ENCODE data around the gene RGS6.

The RGS6 gene

DNA sequence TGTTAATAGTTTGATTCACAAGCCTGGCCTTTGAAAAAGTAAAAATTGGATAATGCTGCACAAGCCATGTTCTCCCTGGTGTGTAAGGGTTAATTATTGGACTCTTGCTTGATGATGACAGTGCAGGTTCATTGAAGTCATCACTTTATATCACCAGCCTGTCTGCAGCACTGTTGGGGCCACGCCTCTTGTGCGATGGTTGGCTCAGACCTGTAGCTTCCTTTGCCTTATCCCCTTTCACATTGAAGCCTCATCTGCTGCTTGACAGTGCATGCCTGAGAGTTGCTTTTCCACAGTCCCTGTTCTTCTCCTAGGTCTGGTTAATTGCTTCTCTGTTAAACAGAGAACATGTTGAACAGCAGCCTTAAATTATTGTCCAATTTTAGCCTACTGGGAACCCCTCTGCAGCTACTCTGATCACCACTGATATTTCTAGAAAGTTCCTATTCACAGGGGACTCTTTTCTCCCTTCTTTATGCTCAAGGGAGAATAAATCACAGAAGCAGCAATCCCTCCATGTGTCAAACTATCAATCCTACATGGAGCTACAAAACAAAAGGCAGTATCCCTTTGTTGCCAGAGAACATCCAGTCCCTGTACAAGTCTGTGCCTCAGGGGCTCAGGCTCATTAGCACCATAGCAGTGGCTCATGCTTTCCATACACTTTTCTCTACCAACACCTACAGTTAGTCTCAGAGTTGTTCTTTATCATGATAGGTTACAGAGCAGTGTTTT, 322.1 kb downstream of the RGS6 start:
- DNase-seq: no peak

DNA sequence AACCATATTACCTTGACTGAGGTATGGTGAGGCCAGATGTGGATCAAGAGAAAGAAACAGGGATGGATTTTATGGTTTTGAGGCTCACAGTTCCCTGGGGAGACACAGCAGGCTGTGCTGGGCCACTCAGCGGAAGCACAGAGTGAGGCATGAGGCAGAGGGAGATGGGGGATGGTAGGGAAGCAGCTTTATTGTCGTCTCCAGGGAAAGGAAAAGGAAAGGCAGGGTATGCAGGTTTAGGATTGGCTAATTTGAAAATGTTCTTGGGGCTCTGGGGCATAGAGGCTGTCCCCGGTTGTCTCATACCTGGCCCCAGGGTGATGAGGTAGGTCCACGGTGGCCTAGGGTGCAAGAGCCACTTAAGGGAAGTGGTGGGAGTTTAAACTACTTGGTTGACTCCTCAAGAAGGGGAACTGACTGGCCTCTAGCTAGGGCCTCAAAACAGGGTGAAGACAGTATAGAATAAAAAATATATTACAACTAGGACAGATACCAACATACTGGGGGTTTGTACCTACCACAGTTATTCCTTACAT, 322.8 kb downstream of the RGS6 start:
- no peak for DNase-seq

DNA sequence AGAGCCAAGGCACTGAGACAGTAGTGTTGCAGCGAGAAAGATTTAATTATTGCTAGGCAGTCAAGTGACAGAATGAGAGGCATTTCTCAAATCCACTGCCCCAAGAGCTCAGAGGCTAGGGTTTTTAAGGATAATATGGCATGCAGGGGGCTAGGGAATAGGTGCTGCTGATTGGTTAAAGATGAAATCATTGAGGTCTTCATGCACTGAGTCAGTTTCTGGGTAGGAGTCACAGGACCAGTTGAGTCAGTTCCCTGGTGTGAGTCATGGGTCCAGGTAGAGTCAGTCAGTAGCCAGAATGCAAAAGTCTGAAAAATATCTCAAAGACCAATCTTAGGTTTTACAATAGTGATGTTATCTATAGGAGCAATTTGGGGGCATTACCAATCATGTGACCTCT, 323.8 kb downstream of the RGS6 start:
- no peak for DNase-seq

DNA sequence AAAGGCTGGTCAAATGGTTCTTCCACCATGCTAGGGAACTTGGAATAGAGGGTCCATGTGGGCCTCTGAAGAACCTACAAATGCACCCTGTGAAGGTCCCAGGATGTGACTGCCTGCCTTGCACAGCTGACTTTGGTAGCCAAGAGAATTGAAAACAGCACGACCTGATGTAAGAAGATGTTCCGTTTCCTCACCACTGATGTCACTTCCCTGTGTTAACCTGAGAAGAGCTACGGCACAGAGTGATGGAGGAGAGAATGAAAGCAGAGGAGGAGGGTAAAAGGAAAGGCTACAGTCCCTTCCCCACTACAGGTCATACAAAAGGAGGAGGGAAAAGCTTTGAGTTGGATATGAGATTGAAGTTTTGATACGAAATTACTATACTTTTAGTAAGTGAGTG, 328.8 kb downstream of the RGS6 start:
- DNase-seq: no peak

DNA sequence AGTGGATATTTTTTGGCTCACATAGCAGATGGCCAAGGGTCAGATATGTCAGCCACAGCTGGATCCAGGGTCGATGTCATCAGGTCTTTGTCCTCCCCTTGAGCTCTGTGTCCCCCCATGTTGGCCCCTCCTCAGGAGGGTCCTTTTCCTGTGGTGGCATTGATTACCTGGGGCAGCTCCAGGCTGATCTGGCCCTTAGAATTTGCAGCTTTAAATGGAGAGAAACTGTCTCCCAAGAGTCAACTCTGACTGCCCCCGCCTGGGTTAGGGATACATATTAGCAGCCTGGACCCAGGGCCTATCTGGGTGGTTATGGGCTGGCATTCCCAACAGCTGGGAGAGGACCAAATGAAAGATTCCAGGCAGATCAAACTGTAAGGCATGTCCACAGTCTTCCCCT, 330.5 kb downstream of the RGS6 start:
- no peak for DNase-seq

DNA sequence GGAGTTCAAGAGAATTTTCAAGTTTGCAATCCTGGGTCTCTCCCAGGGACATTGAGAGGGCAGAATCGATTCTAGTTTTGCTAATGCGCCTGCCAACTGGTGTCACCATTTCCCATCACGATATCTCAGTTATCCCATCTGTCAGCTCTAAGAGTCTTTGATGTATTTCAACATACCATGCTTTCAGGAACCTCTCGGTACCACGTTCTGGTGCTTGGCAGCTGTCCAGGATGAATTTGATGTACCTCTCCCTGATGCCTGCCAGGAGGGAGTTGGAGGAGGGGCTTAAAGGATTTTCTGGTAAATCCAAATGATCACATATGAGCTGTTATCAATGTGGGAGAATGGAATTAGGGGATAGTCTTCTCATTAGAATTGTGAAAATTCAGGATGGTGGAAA, 332.5 kb downstream of the RGS6 start:
- DNase-seq: no peak

DNA sequence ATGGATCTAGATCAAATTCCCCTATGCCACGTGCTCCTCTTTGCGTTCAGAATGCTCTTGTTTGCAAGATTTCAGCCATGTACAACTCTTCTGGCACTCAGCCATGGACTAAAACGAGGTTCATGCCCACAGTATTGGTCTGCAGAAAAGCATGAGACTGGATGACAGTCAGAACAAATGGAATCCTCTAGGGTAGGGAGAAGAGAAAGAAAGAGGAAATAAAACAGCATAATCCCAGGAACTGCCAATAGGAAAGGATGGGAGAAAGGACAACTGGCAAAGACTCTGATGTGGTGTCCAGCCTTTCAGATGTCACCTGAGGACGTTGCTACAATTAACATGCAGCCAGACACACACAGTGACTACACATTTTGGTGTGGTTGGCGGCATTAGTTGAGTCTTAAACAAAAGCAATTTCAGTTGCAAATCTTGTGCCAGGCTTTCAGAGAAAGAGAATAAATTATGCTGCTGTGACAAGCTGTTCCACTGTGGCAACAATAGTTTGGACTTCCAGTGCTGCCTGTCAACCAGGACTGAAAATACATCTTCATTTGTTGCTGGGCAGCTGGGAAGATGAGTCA, 338.0 kb downstream of the RGS6 start:
- DNase-seq: no peak

DNA sequence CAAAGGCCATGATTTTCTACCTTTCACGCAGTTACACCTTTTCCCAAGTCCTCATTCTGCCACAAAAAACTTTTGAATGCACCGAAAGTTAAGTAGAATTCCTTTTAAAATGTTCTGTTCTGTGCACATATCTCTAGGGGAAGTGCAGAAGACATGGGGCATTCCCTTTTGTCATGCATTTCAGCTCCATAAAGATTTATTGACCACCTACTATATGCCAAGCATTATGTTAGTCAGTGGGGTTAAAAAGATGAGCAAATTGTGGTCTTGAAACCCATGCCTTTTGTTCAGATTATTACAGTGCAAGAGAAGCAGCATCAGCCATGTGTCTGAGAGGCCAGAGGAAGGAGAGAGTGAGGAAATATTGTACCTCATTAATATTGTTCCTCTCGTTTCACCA, 338.5 kb downstream of the RGS6 start:
- DNase-seq: no peak

DNA sequence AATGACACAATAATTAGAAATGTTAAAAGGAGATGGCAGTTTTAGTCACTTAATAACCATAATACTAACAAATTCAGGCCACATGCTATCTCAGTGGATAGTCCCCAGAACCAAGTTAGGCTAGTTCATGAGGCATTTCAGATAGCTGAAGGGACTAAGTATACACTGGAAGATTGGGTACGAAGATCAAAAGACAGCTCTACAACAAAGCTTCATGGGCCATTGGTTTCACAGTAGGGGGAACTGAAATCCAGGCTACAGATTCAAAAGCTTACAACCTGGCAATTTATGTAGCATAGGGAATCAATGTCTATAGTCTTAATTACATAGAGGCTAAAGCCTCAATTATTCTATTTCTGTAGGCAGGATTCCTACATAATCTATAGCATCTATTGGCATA, 343.0 kb downstream of the RGS6 start:
- DNase-seq: no peak

DNA sequence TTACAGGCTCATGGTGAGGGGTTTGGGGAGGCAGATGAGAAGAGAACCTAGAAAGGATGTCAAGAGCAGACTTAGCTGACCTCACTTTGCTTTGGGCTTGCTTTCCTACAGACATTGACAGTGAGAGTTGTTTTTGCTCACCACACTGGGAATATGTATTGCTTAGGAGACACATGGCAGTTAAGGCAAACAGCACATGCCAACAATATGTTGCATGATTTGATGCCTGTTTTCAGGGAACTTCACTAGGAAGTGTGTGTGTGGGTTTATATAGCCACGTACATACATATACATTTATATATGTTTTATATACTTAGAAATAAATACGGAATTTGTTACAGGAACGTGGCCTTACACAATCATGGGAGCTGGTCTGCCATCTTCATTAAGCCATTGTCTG, 346.1 kb downstream of the RGS6 start:
- DNase-seq: no peak

DNA sequence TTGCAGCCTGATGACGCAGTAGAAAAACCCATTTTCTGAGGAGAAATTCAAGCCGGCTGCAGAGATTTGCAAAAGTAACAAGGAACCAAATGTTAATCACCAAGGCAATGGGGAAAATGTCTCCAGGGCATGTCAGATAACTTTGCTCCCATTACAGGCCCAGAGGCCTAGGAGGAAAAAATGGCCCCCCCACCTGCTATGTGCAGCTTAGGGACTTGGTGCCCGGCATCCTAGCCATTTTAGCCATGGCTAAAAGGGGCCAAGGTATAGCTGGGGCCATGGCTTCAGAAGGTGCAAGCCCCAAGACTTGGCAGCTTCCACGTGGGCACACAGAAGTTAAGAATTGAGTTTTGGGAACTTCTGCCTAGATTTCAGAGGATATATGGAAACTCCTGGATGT, 351.9 kb downstream of the RGS6 start:
- no peak for DNase-seq

DNA sequence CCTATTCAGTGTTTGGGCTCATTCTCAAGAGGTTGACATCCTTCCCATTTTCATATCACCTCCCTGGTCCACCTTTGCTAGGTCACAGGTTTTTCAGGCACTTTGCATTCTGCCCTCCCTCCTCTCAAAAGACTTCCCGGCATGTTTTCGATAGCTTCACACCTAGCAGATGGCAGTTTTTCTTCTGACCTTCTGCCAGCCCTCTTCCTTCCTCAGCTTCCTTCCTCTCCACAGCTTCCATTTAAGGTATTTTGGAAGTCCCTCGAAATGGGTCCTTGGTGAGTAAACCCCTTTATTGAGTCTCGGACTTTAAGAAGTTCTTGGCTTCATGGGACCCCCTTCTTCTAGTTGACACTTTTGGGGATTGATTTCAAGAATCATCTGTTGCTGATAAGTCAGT, 358.0 kb downstream of the RGS6 start:
- DNase-seq: no peak

DNA sequence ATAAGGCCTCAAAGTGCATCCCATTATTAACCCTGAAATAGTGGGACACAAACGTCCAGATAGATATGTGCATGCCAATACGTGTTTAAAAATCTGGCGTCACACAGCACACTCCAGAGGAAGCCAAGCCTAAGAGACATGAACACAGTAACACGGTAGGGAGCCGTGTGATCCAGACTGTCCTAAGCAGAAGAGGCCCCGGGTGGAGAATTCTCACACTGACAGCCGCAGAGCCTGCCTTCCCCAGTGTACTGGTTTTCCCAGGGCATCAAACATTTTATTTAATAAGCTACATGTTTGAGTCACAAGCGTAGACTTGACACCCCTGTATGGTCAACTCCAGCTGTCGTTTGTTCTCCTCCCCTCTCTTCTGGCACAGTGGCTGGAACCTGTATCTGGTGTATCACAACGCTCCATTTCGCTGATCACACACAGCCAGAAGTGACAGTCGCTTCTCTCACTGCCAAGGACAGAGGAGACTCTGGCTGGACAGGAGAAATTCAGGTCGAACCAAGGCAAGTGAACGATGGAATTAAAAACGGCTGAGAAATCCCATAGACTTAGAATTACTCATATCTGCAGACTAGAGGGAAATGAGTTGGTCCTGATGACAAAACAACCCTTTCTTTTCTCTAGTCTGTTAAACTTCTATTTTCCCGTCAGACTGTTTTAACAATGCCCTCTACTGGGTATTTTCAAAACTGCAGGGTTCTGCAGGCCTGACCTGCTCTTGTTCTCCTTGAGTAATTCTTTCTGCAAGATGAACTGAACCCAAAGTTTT, 359.9 kb downstream of the RGS6 start:
- no peak for DNase-seq

DNA sequence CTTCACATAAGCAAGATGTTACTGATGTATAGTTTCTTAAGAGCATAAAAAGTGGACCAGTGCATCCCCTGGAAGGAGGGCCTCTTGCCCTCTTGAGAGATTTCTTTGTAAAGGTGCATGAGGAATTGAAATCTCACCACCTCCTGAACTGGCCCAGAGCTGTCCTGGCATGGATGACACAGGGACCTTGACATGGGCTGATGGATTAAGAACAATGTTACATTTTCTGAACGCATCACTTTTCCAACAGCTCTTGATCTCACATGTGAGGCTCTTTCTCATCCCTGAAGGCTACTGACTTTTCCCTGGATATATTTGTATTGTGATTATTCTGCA, 360.4 kb downstream of the RGS6 start:
- no peak for DNase-seq

DNA sequence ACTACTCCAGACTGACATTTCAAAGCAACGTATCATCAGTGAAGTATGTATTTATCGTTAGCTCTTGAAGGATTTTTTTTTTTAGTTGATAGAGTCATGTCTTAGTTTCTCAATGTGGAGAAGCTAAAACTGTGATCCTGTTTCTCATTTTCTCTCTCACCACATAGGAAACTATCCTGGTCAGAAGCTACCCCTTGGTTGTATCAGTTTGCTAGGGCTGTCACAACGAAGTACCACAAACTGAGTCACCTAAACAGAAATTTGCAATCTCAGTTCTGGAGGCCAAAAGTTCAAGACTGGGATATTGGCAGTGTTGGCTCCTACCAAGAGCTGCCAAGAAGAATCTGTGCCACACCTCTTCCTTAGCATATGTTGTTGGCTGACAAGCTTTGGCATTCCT, 369.1 kb downstream of the RGS6 start:
- no peak for DNase-seq

DNA sequence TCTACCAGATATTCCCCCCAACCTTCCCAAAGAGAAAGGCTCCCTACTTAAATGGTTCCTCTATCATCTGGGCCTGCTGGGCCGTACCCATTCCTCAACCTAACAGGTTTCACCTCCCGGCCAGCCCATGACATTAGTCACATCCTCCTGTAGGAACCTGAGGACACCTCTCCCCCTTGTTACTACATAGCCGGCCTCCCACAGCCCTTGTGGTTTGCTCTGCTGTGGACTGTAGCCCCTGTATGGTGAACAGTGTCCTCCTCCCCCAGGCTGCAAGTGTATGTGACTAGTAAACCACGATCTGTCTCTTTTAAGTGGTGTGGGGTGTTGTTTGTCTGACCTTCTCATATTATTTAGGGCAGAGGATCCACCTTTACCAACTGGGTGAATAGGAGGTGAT, 371.7 kb downstream of the RGS6 start:
- no peak for DNase-seq

DNA sequence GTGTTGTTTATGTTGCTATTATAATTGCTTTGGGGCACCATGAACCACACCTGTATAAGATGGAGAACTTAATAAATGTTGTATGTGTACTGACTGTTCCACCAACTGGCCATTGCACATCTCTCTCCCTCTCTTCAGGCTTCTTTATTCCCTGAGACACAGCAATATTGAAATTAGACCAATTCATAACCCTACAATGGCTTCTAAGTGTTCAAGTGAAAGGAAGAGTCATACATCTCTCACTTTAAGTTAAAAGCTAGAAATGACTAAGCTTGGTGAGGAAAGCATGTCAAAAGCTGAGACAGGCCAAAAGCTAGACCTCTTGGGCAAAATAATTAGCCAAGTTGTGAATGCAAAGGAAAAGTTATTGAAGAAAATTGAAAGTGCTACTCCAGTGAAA, 373.3 kb downstream of the RGS6 start:
- no peak for DNase-seq

DNA sequence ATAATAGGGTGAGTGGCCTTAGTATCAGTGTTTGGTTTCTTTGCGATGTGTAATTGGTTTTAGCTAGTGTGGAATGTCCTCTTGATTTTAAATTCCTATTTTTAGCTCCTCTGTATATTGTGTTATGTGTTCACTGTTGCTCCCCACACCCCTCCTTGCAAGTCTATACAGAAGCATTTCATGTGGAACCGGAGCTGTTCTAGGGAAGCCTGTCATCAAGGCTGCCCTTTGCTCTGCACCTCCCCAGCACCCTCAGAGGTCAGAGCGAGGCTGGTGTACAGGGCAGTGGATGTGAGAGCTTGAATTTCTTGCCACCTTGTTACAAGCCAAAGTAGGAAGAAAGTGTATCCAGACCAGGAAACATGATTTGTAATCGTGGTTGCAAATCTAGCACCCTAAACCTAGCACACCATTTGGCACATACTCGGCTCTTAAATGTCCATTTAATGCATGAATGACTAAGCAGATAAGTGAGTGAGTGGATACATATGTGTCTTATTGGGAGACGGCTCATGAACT, 376.8 kb downstream of the RGS6 start:
- no peak for DNase-seq

DNA sequence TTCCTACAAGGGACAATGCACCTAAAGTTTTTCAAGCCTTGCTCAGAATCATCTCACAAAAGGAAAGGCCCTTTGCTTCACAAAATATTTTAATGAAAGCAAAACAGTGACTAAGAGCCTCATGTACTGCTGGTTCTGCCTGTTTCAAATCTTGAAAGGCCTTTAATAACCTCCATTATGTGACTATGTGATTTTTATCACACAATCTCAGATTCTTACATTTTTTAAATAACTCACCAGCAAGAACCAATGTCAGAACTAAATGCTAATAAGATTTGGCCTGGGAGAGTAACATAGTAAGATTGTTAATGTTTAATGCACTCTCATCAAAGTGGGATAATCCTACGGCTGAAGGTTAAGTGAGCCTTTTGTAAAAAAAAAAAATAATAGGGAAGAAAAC, 378.9 kb downstream of the RGS6 start:
- DNase-seq: no peak

DNA sequence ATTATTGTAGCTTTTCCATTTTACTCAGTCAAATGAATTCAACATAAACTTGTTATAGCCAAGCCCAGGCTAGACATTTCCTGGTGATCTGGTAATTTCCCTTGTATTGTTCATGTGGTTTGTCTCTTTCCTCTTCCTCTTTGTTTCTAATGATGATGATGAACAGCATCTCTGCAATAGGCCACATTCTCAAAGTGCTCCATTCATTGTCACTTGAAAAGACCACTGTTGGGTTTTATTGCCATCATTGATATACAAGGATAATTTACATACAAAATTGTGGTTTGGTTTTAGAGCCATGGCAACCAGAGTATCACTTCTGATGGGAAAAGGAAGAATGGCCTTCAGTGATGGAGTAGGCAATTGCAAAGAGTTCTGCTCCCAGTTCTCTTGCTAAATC, 379.3 kb downstream of the RGS6 start:
- no peak for DNase-seq

DNA sequence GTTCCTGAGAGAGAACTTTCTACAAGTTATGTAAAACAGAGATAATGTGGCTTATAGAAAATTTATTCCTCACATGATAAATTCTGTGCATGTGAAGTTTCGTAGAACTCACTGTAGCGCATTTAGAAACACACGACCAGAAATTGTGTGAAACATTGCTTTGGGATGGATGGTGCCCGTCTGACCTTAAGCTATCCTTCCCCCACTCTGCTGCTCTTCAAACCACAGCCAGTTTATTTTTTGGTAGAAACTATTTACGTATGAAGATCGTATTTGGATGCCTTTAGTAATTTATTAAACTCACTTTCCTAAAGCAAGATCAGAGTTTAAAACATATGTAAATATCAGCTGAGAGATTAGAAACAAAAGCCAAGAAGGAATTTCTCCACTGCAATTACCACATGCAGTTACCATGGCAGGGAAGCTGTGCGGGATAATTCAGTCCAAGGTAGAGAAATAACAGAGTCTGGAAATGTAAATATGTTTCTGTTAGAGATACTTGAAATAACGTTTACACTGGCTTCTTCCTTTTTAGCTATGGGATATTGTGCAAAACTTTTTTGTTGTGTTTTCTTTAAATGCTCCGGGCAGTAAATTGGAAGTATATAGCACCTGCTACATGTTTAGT, 382.7 kb downstream of the RGS6 start:
- no peak for DNase-seq

DNA sequence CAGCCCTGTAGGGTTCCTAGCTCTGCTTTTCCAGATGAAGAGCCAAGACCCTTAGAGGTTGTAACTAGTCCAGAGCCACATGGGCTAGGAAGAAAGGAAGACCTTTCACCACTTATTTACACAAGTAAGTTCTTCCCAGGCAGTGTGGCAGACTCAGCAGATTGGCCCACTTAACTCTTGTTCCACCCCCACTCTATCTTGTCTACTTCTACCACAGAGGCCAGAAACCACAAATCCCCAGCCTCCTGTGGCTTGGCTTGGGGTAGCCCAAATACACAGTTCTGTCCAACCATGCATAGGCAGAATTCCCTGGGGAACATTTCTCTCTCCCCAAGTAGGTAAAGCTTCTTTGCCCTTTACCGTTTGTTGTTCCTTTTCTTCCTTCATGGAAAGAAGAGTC, 383.5 kb downstream of the RGS6 start:
- no peak for DNase-seq

DNA sequence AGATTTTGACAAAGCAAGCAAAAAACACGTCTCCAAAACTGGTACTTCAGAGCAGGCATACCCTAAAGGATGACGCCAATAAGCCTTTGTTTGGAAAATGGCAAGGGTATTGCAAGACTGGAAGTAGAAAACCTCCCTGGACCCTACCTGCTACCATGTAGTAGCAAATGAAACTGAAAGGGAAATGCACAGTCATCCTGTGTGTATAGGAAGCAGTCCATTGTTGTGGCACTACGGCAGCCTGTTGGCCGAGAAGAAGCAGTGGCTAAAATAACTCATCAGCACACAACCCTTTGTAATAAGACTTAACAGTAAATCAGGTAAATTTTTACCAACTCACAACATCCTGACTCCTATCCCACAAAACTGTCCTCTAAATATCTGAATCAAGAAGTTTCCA, 386.4 kb downstream of the RGS6 start:
- no peak for DNase-seq

DNA sequence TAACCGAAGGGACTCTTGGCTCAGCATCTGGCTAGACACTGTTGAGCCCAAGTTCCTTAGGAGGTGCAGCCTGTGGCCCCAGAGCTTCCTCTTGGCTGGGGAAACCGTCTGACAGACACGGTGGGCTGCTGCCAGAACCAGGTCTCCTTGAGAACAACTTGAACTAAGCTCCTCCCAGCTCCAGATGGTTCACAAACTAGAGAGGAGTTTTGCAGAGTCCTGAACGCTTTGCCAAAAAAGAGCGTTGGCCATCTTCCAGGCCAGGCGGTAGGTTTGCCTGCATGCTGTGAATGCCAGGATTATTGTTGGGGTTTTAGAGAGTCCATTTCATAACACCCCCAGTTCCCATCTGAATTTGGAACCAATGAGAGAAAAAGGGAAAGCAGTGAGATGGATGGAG, 399.8 kb downstream of the RGS6 start:
- DNase-seq: no peak
